ENCODE results near the gene RAB33A. TPM values are rescaled to one million over a fixed set of nuclear protein-coding genes. Genes with fewer than 3 reads are reported as not detected.

The RAB33A gene
- total RNA-seq, 1 donor from 2014 or later, result not detected

GRCh38 chrX:130170752-130171445 lies 863 bp upstream of the RAB33A start:
- DNase-seq (ENCODE audit: low spot score), result no peak
- intact Hi-C loops (cut with DNase I), result no loop called here
- peak; percentile 7 for ATAC-seq

- intact Hi-C loops (cut with DNase I), result no loop called here
- ATAC-seq, result no peak
- no peak for DNase-seq (ENCODE audit: low spot score)
Measured at GRCh38 chrX:130172127-130172845, 524 bp downstream of the RAB33A start.

GRCh38 chrX:130173190-130173895 lies 1.6 kb downstream of the RAB33A start:
- no peak for DNase-seq (ENCODE audit: low spot score)
- intact Hi-C loops (cut with DNase I), result no loop called here
- peak; percentile 66 for ATAC-seq

DNA sequence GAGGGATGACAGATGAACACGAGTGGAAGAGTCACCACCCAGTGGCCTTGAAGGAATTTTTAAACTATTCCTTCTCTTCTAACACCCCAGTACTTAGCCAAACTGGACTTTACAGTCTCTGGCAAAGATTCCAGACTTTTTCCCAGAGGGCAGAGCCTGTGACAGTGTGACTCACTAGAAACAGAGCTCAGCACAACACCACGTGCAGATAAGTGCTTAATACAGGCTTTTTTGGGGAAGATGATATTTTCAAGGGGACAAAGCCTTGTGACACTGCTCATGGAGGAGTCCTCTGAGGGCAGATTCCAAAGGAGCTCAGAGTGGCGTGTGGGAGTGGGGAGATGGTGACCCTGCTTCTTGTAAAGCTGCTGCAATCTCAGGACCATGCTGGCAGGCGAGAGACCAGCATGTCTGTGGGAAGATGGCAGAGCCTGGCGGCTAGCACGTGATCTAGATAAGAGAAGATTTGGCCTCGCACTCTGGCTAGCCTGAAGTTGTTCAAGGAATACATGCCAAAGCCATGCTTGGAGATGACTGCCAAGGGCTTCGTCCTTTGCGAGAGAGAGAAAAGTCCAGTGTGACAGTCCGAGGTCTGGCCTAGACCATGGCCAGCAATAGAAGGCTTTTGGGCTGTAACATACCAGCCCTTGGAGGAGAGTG lies 2.4 kb downstream of the RAB33A start:
- peak; percentile 78 for ATAC-seq
- intact Hi-C loops (cut with DNase I), result no loop called here
- DNase-seq (ENCODE audit: low spot score), result no peak

- intact Hi-C loops (cut with DNase I), result no loop called here
- ATAC-seq, result no peak
- DNase-seq (ENCODE audit: low spot score), result no peak
Measured at GRCh38 chrX:130174937-130175336, 3.2 kb downstream of the RAB33A start.

DNA sequence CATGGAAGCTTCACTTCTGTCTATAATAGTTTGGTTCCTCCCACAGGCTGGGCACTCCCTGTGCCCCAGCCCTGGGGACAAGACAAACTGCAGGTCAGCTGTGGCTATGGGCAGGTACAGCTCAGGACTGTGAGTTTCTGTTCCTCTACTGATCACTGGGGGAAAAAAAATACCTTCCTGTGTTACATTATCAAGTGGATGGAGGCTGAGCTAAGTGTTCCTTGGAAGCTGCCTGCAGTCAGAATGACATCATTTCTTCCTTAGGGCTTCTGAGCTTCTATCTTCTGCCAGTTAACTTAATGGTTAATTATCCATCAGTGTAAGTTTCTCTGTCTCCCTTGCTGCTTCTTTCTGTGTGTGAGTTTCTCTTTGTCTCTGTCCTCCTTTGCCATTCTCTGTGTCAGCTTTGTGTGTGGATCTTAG lies 4.6 kb downstream of the RAB33A start:
- no peak for ATAC-seq
- intact Hi-C loops (cut with DNase I), result no loop called here
- DNase-seq (ENCODE audit: low spot score), result no peak

DNA sequence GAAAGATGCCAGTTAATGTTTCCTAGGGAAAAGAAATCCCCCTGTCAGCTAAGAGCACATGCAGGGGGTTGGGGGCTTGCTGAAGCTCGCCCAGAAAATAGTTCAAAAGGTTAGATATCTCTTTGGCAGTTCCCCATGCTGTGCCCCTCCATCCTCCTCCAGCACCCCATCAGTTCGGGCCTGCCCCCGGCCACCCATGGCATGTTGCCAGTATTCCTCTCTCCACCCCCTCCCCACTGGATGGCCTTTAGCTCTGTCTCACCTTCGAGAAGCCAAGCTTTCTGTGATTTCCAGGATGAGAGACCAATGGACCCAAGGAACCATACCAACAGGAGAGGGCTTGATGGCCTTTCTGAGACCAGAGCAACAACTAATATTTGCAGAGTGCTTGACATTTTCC lies 5.2 kb downstream of the RAB33A start:
- intact Hi-C loops (cut with DNase I), result no loop called here

GRCh38 chrX:130179170-130179569 lies 7.4 kb downstream of the RAB33A start:
- ATAC-seq (no peak), DNase-seq (ENCODE audit: low spot score) (no peak)
- intact Hi-C loops (cut with DNase I), result no loop called here

More for the DNA sequence above, 5.2 kb downstream of the RAB33A start:
- ATAC-seq (no peak), DNase-seq (ENCODE audit: low spot score) (no peak)

- DNase-seq (ENCODE audit: low spot score) (no peak), ATAC-seq (no peak)
- intact Hi-C loops (cut with DNase I), result no loop called here
Measured at GRCh38 chrX:130179579-130180215, 7.9 kb downstream of the RAB33A start.

- ATAC-seq, result no peak
- no peak for DNase-seq (ENCODE audit: low spot score)
- intact Hi-C loops (cut with DNase I), result no loop called here
Measured at GRCh38 chrX:130184168-130184567, 12.4 kb downstream of the RAB33A start.

DNA sequence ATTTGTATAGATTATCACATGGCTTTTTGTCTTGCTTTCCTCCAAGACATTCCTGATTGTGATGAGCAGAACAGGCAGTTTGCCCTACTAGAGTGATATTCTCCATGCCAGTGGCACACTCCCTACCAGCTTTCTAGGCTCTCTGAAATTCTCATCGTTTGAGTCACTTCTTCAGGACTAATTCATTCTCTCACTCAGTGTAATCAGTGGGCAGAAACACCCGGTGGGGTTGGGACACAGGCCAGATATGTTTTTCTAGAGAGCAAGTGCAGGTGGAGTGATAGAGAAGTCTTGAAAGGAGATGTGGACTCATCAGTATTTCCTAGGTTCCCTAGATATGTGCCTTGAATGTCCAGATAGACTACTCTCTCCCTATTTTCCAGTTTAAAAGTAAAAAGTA lies 13.1 kb downstream of the RAB33A start:
- ATAC-seq, result no peak
- DNase-seq (ENCODE audit: low spot score), result no peak
- intact Hi-C loops (cut with DNase I), result no loop called here

GRCh38 chrX:130186651-130187050 lies 14.9 kb downstream of the RAB33A start:
- no peak for DNase-seq (ENCODE audit: low spot score)
- intact Hi-C loops (cut with DNase I), result no loop called here
- ATAC-seq, result no peak

DNA sequence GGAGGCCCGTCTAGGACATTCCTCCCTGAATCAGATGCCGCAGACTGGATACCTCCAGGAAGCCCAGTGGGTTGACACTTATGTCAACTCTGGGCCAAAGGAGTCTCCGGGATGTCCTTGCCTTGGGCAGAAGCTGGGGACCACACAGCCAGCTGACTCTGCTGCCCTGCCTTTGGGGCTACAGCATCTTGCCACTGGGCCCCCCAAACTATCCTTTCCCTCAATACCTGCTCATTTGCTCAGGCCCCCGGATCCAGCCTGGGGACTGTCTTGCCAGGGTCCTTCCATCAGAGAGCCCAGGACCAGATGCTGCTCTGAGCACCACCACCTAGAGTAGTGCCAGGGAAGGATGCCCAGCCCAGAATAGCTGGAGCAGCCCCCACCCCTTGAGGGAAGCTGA lies 19.0 kb downstream of the RAB33A start:
- intact Hi-C loops (cut with DNase I), result no loop called here
- ATAC-seq (no peak), DNase-seq (ENCODE audit: low spot score) (no peak)

- ATAC-seq (no peak), DNase-seq (ENCODE audit: low spot score) (no peak)
- intact Hi-C loops (cut with DNase I), result no loop called here
Measured at GRCh38 chrX:130196466-130196865, 24.7 kb downstream of the RAB33A start.

GRCh38 chrX:130197464-130197863 lies 25.7 kb downstream of the RAB33A start:
- intact Hi-C loops (cut with DNase I), result no loop called here
- no peak for ATAC-seq
- DNase-seq (ENCODE audit: low spot score), result no peak

GRCh38 chrX:130204647-130205046 lies 32.9 kb downstream of the RAB33A start:
- DNase-seq (ENCODE audit: low spot score) (no peak), ATAC-seq (no peak)
- intact Hi-C loops (cut with DNase I), result no loop called here

GRCh38 chrX:130211415-130212186 lies 39.8 kb downstream of the RAB33A start:
- intact Hi-C loops (cut with DNase I), result no loop called here
- ATAC-seq (no peak), DNase-seq (ENCODE audit: low spot score) (no peak)

GRCh38 chrX:130212371-130212770 lies 40.6 kb downstream of the RAB33A start:
- ATAC-seq, result no peak
- intact Hi-C loops (cut with DNase I), result no loop called here
- no peak for DNase-seq (ENCODE audit: low spot score)
